Measurements from ENCODE around the gene COL4A1.

COL4A1 gene

DNA sequence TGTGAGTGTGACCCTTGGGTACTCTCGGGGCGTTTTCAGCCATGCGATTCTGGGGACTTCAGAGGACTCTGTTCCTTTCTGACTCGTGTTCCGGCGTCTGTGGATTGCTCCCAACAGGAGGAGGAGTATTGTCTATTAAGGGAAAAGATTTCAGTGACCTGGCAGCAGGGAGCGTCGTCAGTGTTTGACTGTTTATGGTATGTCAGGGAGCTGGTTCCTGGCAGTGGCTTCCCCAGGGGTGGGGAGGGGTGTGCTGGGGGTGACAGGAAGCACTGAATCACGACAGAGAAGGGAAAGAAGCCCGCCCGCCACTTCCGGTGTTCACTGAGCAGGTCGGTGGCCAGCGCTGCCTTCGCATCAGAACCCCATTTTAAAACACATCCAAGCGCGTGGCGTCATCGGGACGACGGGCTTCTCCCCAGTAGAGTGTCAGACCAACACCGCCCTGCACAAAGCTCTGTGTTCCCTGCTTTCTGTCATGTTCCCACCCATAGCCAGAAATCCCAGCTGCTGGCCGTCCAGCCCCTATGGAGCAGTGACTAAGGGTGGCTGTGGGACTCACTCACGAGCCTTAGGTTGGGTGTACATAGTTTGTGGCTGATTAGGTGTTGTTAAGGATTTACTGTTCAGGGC lies 34.0 kb upstream of the COL4A1 start:
- no peak for DNase-seq

GRCh38 chr13:110339975-110340550 lies 33.1 kb upstream of the COL4A1 start:
- DNase-seq, result no peak

DNA sequence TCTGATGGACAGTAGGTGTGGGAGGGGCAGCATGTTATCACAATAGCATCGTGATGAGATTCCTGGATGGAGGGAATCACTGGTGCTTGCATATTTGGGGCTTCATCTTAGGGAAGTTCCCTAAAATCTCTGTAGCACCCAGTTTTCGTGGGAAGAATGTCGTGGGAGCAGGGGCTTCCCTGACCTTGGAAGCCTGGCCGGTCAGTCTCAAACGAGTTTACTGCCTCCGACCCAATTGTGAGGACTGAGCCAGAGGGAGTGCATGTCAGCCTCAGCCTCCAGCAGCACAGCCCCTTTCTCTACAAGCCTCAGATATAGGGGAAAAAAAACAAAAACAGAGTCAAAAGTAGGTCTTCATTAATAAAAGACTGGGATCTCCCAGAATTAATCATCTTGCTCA lies 32.3 kb upstream of the COL4A1 start:
- DNase-seq, result no peak

DNA sequence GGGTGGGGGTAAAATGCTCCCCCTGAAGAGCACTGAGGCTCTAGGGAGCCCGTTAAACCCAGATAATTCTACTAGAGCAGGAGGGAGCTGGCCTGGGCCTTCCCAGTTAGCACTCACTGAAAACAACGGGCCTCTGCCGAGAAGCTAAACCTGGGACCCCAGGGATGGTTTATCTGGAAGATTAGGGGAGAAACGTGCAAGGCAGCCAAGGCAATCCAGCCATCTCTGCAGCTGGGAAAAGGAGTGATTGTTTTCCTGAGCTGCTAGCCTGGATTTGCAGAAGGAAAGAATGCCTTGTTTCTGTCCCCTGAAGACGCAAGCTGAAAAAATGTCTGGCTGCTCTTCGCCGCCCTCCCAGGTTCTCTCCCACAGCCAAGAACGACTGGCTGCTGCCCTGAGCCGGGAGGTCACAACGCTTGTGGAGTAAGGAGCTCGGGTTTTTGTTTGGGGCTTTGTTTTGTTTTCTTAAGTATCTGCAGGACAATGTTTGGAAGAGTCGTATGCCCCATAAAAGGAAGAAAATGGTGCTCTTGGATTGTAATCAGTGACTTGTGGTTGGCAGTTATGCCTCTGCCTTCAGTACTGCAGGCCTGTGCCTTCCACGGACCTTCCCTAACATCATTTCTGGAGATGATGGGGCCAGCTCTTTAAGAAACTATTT lies 31.6 kb upstream of the COL4A1 start:
- no peak for DNase-seq

DNA sequence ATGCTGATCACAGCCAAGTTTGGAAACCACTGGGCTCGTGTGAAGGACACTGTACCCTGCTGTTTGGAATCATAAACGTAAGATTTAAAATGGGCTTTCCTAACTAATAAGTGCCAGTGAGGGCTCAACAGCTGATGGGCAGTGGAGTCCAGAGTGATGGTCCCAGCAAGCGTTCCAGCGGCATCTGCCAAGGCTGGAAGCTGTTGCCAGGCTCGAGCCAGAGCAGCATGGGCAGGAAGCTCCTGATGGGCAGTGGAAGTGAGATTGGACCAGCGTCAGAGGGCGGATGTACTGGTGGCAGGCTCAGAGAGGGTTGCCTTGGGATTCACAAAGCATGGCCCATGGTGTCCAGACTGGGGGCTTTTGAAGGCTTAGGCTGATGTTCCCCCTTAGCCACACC lies 30.3 kb upstream of the COL4A1 start:
- DNase-seq, result no peak

GRCh38 chr13:110336681-110337080 lies 29.7 kb upstream of the COL4A1 start:
- no peak for DNase-seq

- no peak for DNase-seq
Observed at GRCh38 chr13:110336108-110336507, 29.2 kb upstream of the COL4A1 start.

DNA sequence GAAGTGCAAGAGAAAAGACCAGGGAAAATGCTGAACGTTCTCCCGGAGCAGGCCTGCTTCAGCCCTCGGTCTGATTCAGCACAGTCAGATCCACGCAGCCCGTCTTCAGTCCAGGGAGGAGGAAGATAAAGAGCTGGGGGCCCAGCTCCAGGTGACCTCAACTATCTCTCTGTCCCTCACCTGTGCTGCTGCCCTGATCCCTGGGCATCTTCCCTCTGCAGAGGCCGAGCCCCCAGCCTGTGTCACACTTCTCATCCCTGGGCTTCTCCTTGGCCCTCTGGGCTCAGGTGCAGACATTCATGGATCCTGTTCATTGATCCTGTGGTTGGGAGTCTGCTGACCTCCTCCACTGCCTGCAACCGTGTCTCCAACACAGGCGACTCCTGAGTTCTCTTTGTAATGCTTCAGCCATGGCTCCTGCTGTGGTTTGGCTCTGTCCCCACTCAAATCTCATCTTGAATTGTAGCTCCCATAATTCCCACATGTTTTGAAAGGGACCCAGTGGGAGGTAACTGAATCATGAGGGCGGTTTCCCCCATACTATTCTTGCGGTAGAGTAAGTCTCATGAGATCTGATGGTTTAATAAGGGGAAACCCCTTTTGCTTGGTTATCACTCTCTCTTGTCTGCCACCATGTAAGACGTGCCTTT lies 28.0 kb upstream of the COL4A1 start:
- DNase-seq, result no peak

DNA sequence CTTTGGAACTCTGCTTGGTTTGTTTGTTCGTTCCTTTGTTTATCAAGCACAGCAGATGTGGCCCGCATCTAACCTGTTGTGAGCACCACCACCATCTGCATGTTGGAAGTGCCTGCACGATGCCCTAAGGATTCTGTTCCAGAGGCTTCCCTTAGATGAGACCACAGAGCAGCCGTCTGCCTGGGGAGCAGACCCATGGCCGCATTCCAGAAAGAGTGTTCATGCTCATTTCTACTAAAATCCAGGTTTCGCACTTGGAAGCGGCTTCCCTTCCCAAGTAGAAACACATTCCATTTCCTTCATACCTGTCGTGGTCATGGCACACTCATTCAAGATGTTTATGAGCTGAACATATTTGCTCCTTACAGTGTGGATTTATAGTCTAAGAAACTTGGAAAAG lies 27.3 kb upstream of the COL4A1 start:
- DNase-seq, result no peak

- no peak for DNase-seq
Observed at GRCh38 chr13:110333837-110334236, 26.9 kb upstream of the COL4A1 start.

- DNase-seq, result no peak
Observed at GRCh38 chr13:110332750-110333149, 25.8 kb upstream of the COL4A1 start.

GRCh38 chr13:110331362-110331761 lies 24.4 kb upstream of the COL4A1 start:
- DNase-seq, result no peak

GRCh38 chr13:110330491-110331011 lies 23.6 kb upstream of the COL4A1 start:
- DNase-seq, result no peak

DNA sequence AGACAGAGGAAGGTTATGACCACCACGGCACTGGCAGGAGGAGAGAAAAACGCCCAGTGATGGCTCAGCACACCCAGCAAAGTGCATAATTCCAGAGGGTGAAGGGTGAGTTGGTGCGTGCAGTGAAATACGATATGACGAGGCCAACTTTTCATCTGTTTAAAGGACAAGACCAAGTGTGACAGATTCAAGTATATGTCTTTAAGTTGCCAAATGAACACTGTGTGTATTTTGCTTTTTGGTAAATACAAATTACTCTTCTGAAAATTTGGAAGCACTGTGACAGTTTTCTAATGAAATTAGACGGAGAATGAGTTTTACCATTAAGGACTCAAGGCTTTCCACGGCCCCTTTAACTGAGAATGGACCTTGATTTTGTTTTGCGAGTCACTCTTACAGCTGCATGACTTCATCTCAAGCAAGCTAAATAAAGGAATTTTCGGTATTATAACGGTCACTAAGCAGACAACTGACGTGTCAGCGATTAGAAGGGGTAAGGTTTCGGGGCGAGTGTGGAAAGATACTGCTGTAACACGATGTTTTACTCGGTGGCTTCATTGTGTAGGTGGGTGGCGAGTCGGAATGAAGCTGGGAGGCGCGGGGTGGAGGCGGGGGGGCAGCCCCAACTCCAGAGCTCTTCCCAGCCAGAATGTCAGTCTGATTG lies 23.0 kb upstream of the COL4A1 start:
- DNase-seq, result no peak

- DNase-seq, result no peak
Observed at GRCh38 chr13:110329258-110329657, 22.3 kb upstream of the COL4A1 start.

- DNase-seq, result no peak
Observed at GRCh38 chr13:110328573-110328972, 21.6 kb upstream of the COL4A1 start.

DNA sequence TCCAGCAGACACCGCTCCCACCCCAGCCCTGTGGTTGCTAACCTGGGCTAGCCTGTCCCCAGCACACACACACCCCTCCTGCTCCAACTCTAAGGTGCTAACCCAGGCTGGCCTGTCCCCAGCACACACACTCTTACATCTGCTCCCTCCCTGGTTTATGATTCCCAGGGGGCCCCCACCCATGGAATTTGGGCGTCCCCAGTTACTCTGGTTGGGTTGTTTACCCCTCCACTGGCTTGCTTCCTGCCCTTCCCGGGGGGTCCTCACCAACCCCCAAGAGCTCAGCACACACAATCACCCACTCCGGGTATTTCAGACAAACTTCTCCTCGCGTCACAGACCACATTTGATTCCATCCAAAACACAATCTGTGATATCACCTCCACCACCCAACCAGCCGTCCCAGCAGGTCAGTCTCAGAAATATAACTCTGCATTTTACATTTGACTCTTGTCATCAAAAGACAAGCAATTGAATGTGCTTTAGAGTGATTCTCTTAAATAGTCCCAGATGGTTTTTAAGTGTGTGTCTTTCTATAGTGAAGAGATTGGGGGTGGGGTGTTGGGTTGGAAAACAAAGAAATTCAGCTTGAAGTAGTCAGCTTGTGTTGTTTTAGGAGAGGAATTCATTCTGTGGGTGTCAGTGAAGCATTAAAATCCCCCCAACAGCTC lies 20.2 kb upstream of the COL4A1 start:
- DNase-seq, result no peak

- DNase-seq, result no peak
Observed at GRCh38 chr13:110326263-110326904, 19.4 kb upstream of the COL4A1 start.

DNA sequence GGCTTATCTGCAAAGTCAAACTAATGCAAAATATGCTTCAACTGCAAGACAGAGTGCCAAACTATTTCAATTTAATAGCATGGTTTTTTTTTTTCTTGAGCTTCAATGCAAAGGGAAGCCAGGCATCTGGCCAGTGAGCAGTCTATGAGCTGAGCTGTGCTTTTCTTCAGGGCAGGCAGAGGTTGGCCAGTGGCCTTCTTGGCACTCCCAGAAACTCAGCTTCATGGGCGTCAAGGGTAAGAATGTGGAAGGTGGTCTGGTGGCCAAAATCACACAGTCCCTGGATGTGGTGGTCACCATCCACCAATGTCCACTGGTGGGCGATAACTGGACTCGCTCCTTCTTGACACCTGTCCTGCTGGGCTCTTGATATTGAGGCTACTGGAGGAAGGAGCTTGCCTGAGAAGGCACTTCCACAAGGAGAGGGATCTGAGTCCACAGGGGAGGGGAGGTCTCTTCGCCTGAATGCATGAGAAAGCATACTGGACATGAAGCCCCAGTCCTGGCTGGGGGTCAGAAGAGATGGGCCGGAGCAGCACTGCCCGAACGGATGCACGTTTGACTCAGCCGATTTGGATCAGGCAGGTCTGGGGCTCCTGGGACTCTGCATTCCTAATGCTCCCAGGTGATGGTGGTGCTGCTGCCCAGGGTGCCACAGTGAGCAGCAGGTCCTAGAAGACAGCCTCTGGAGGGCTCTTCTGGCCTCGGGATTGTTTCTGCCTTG lies 17.2 kb upstream of the COL4A1 start:
- no peak for DNase-seq

- DNase-seq, result no peak
Observed at GRCh38 chr13:110323172-110323891, 16.4 kb upstream of the COL4A1 start.

- no peak for DNase-seq
Observed at GRCh38 chr13:110322828-110323171, 15.8 kb upstream of the COL4A1 start.

Measured in GOT3 (cell line).